T-helper 22 cell (primary cell): ENCODE data around the gene PATE4.

ENCODE experiments used
- DNase-seq: peaks from one replicate; pipeline ENCODE4 v3.0.0-alpha.2; 2020; ENCODE audit warnings: low read depth

Gene PATE4

GRCh38 chr11:125887373-125888324, 54.5 kb downstream of the PATE4 start, which contains the start of gene HYLS1:
HYLS1 (plus strand) TSS chr11:125887668; CDS start chr11:125899369, 11,701 bp downstream.
- DNase-seq: peak; percentile 92
